ENCODE measurements around the gene EIF3K. TPM values are rescaled to one million over a fixed set of nuclear protein-coding genes. Genes with fewer than 3 reads are reported as not detected.
"Not testable (repeated sequence)": the region's sequence is repeated elsewhere in the genome, so short reads cannot be mapped to it uniquely, and the experiment has no call there.

The EIF3K gene
- total and polyA plus RNA-seq, 7 donors: 469 to 803 (median 573) TPM

DNA sequence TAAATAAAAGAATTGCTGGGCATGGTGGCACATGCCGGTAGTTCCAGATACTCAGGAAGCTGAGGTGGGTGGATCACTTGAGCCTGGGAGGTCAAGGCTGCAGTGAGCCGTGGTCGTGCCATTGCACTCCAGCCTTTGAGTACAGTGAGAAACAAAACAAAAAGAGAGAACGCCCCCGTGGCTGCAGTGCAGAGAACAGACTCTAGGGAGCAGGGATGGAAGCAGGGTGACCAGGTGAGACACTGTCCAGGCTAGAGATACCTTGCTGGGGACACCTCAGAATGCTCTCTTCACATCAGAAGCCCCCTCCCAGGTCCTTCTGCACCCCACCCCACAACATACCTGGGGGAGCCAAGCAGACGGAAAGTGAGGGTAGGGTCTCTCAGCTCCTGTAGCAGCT, 26.0 kb upstream of the EIF3K start:
- Histone ChIP-seq H3K27ac (no peak overlapping the region), H3K36me3 (no peaks in the 10 kb centered on the region), H3K9me3 (no peaks in the 10 kb centered on the region), H3K27me3 (peaks cover 6 to 42% (median 21%) of the 10 kb centered on the region in 3 donors), H3K4me3 (no peak overlapping the region), H3K4me1 (peaks cover 0 to 6% (median 6%) of the 10 kb centered on the region in 4 donors)
- intact Hi-C loops (cut with DNase I): no loop called here
- WGBS, 2 donors: 61 to 80% methylated on average over 6 of the region's 6 CpGs
- TF ChIP-seq EP300 (IDR thresholded peaks at IDR 0.05): no peak
- no peak for TF ChIP-seq POLR2AphosphoS5 (IDR thresholded peaks at IDR 0.05)
- TF ChIP-seq POLR2A (IDR thresholded peaks at IDR 0.05): no peak
- TF ChIP-seq, protein P1, sequence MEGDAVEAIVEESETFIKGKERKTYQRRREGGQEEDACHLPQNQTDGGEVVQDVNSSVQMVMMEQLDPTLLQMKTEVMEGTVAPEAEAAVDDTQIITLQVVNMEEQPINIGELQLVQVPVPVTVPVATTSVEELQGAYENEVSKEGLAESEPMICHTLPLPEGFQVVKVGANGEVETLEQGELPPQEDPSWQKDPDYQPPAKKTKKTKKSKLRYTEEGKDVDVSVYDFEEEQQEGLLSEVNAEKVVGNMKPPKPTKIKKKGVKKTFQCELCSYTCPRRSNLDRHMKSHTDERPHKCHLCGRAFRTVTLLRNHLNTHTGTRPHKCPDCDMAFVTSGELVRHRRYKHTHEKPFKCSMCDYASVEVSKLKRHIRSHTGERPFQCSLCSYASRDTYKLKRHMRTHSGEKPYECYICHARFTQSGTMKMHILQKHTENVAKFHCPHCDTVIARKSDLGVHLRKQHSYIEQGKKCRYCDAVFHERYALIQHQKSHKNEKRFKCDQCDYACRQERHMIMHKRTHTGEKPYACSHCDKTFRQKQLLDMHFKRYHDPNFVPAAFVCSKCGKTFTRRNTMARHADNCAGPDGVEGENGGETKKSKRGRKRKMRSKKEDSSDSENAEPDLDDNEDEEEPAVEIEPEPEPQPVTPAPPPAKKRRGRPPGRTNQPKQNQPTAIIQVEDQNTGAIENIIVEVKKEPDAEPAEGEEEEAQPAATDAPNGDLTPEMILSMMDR (IDR thresholded peaks at IDR 0.05): no peak
- DNase-seq: no peak

DNA sequence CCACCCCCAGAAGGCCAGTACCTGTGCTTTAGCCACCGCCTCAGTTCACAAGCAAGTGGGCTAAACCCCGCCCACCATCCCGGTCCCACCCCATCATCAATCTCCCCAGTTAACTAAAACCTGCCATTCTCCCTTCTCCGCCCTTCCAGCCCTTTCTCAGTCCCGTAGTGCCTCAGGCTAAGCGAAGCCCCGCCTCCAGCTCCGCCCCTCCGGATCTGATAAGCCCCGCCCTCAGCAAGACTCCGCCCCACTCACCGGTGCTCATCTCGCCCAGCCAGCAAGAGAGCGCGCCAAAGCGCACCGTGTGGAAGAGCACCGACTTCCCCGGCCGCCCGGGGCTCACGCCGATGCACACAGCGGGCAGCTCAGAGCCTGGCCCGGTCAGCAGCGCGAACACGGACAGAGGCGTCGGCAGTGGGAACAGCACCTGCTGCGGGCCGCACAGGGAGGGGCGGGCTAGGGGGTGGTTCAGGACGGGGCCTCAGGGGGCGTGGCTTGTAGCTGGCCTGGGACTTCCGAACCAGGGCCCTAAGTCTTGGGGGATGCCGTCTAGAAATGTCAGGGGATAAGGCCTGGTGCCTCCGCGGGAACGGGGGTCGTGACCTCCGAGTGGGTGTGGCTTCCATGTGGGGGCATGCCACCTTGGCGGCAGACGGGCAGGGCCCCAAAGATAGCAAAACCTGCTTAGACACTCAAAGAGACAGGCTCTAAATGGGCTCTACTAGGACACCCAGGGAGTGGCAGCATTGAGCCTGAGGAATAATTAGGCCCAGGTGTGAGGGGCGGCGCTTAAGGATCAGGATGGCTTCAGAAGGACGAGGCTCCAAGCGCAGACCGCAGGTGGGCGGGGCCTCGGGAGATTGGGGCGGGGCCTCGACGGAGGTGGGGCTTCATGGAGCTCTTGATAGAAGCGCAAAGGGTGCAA, 22.7 kb upstream of the EIF3K start:
- 19 to 54% methylated on average over 55 of the region's 55 CpGs for WGBS, 2 donors
- TF ChIP-seq, protein P1 (IDR thresholded peaks at IDR 0.05): no peak
- TF ChIP-seq POLR2AphosphoS5 (IDR thresholded peaks at IDR 0.05) (no peak), POLR2A (IDR thresholded peaks at IDR 0.05) (no peak), EP300 (IDR thresholded peaks at IDR 0.05) (no peak)
- Histone ChIP-seq H3K4me3 (peak overlapping the region in 1 of 4 donors; percentile 9), H3K27me3 (peaks cover 6 to 42% (median 21%) of the 10 kb centered on the region in 3 donors), H3K9me3 (no peaks in the 10 kb centered on the region), H3K4me1 (peaks cover 0 to 6% (median 6%) of the 10 kb centered on the region in 4 donors), H3K36me3 (no peaks in the 10 kb centered on the region), H3K27ac (no peak overlapping the region)
- DNase-seq: no peak
- intact Hi-C loops (cut with DNase I): no loop called here

DNA sequence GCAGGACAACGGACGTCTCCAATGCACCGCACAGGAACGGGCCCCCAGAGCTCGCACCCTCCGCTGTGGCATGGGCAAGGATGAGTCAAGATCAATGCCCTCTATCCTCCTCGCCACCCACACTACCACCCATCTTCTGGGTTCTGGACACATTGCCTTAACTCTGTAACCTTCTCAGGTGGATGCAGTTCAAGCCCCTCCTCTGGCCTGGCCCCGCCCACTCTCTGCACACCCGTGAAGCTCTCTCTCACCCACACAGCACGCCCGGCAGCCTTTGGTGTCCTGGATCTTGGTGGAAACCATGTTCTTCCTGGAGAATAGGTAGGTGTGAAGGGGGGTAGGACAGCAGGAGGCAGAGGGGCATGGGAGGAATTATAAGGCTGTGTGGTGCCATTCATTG, 21.9 kb upstream of the EIF3K start:
- TF ChIP-seq EP300 (IDR thresholded peaks at IDR 0.05): no peak
- no peak for TF ChIP-seq POLR2AphosphoS5 (IDR thresholded peaks at IDR 0.05)
- no peak for TF ChIP-seq POLR2A (IDR thresholded peaks at IDR 0.05)
- TF ChIP-seq, protein P1 (IDR thresholded peaks at IDR 0.05): no peak
- no peaks in the 10 kb centered on the region for H3K9me3 ChIP-seq
- WGBS, 2 donors: 82 to 89% methylated on average over 11 of the region's 11 CpGs
- peaks cover 6 to 40% (median 21%) of the 10 kb centered on the region in 3 donors for H3K27me3 ChIP-seq
- H3K27ac ChIP-seq: no peak overlapping the region
- no peak for DNase-seq
- intact Hi-C loops (cut with DNase I): no loop called here
- no peaks in the 10 kb centered on the region for H3K36me3 ChIP-seq
- H3K4me3 ChIP-seq: no peak overlapping the region
- H3K4me1 ChIP-seq: peaks cover 0 to 6% (median 6%) of the 10 kb centered on the region in 4 donors

DNA sequence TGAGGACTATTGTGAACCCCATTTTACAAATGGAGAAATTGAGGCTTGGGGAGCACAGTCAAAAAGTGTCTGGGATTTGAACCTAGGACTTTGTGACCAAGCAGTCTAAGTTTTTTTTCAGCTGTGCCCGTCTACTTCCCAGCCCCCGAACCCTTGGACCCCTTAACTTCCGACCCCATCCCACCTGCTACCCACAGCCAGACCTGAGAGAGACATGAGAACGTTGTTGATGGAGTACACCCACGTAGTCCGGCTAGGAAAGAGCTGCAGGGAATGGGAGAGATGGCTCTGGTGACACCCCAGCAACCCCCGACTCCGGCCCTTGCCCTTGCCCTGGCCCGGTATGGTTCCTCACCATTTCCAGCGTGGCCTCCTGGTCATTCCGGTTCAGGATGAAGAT, 19.3 kb upstream of the EIF3K start:
- no peaks in the 10 kb centered on the region for H3K9me3 ChIP-seq
- no peak overlapping the region for H3K4me3 ChIP-seq
- 84 to 93% methylated on average over 11 of the region's 11 CpGs for WGBS, 2 donors
- H3K27ac ChIP-seq: no peak overlapping the region
- peaks cover under 1 to 17% (median 8%) of the 10 kb centered on the region in 3 donors for H3K27me3 ChIP-seq
- TF ChIP-seq, protein P1 (IDR thresholded peaks at IDR 0.05): no peak
- no peak for TF ChIP-seq EP300 (IDR thresholded peaks at IDR 0.05)
- intact Hi-C loops (cut with DNase I): no loop called here
- H3K4me1 ChIP-seq: peaks cover 0 to 6% (median 6%) of the 10 kb centered on the region in 4 donors
- DNase-seq: no peak
- H3K36me3 ChIP-seq: no peaks in the 10 kb centered on the region

DNA sequence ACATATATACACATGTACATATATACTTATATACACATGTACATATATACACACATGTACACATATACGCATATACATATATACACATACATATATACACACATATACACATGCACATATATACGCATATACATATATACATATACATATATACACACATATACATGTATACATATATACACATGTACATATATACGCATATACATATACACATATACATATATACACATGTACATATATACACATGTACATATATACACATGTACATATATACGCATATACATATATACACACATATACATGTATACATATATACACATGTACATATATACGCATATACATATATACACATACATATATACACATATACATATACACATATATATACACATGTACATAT, 16.1 kb upstream of the EIF3K start:
- H3K27ac ChIP-seq; H3K27me3 ChIP-seq; H3K9me3 ChIP-seq; intact Hi-C loops (cut with DNase I); DNase-seq; H3K36me3 ChIP-seq; H3K4me3 ChIP-seq; H3K4me1 ChIP-seq: not testable (repeated sequence)
- 96% methylated on average over 5 of the region's 5 CpGs for WGBS, 2 donors

Measured in sigmoid colon (tissue), 7 donors.